Measurements from ENCODE around the gene NOL3. TPM values are rescaled to one million over a fixed set of nuclear protein-coding genes. Genes with fewer than 3 reads are reported as not detected.

Gene NOL3
- total RNA-seq, 1 experiment from 2014 or later = 68.0 TPM

DNA sequence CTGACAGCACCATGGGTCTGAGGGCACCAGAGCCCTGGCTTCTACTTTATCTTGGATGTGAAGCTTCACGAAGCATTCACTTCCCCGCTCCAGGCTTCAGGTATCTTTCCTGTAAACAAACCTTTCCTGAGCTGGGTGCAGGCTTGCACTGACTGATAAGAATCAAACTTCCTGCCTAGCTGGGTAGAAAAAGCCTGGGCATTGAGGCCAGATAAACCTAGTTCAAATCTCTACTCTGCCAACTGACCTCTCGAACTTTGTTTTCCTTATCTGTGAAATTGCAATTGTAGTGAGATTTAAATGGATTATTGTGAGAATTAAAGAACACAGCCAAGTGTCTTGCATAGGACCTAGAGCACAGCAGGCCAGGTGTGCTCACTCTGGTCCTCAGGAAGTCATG is 53.7 kb downstream of the NOL3 start:
- H3K79me2 ChIP-seq (ENCODE audit: low read depth) = peaks cover 16% of the 10 kb centered on the region
- no peak overlapping the region for H3K27ac ChIP-seq
- peaks cover 15% of the 10 kb centered on the region for H3K4me1 ChIP-seq (replicated peaks; ENCODE audit: insufficient read depth)
- no peaks in the 10 kb centered on the region for H3K9me2 ChIP-seq (ENCODE audit: insufficient read depth)
- DNase-seq = no peak
- TF ChIP-seq, protein P1, sequence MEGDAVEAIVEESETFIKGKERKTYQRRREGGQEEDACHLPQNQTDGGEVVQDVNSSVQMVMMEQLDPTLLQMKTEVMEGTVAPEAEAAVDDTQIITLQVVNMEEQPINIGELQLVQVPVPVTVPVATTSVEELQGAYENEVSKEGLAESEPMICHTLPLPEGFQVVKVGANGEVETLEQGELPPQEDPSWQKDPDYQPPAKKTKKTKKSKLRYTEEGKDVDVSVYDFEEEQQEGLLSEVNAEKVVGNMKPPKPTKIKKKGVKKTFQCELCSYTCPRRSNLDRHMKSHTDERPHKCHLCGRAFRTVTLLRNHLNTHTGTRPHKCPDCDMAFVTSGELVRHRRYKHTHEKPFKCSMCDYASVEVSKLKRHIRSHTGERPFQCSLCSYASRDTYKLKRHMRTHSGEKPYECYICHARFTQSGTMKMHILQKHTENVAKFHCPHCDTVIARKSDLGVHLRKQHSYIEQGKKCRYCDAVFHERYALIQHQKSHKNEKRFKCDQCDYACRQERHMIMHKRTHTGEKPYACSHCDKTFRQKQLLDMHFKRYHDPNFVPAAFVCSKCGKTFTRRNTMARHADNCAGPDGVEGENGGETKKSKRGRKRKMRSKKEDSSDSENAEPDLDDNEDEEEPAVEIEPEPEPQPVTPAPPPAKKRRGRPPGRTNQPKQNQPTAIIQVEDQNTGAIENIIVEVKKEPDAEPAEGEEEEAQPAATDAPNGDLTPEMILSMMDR (conservative IDR thresholded peaks at IDR 0.05) = no peak
- TF ChIP-seq EZH2 (IDR thresholded peaks at IDR 0.05; ENCODE audit: low read depth) = no peak
- H3K4me3 ChIP-seq = no peak overlapping the region
- no peaks in the 10 kb centered on the region for H3K9me3 ChIP-seq (ENCODE audit: insufficient read depth, low read depth)
- BruUV-seq (replicated peaks) = no TSS peak
- no peak overlapping the region for H3K4me2 ChIP-seq
- CTCF ChIA-PET = no interaction called here
- no peak overlapping the region for H2AFZ ChIP-seq
- POLR2A ChIA-PET (ENCODE audit: unreplicated experiment) = interaction anchor here (0.7 kb wide), 1 partner anchor 15 kb away, joined by 3 read pairs; no protein-coding TSS in a partner anchor
- H3F3A ChIP-seq (ENCODE audit: insufficient read depth, low read depth) = peaks cover 13% of the 10 kb centered on the region; the same call in 1 of the 2 replicates
- no peaks in the 10 kb centered on the region for H3K36me3 ChIP-seq (ENCODE audit: low read depth)
- no peaks in the 10 kb centered on the region for H3K27me3 ChIP-seq (ENCODE audit: insufficient read depth, low read depth)
- no peaks in the 10 kb centered on the region for H4K20me1 ChIP-seq (ENCODE audit: insufficient read depth)
- intact Hi-C loops (cut with micrococcal nuclease; ENCODE audit: unreplicated experiment) = no loop called here

Small RNAs within 50 kb of the gene (microRNA-seq; reads per million reads assigned to microRNA genes)
- 65.3 reads per million, percentile 46 among the genes with 10 or more reads in this experiment for gene MIR328 (ENCODE audit: borderline number of aligned reads, borderline replicate concordance)

Other genes with a start within 250 kb of the NOL3 start
- gene RRAD, start 245.0 kb upstream of the NOL3 start, total RNA-seq (2021) = 0.24 TPM in 1 of 2 replicates, not detected in the other
- gene CIAO2B, start 236.1 kb upstream of the NOL3 start, total RNA-seq (2021) = 81.7 and 87.1 TPM in 2 replicates
- 32.8 and 35.1 TPM in 2 replicates for gene CES2, start 235.0 kb upstream of the NOL3 start, total RNA-seq (2021)
- 9.1 and 10.1 TPM in 2 replicates for gene CES3, start 209.3 kb upstream of the NOL3 start, total RNA-seq (2021)
- gene CES4A, start 181.9 kb upstream of the NOL3 start, total RNA-seq (2021) = 2.5 and 3.1 TPM in 2 replicates
- 58.7 and 63.3 TPM in 2 replicates for gene CBFB, start 141.4 kb upstream of the NOL3 start, total RNA-seq (2021)
- gene PHAF1, start 60.6 kb upstream of the NOL3 start, total RNA-seq (2021) = 19.5 and 21.1 TPM in 2 replicates
- gene B3GNT9, start 19.5 kb upstream of the NOL3 start, total RNA-seq (2021) = 4.0 and 4.2 TPM in 2 replicates
- 38.0 and 50.3 TPM in 2 replicates for gene TRADD, start 10.6 kb upstream of the NOL3 start, total RNA-seq (2021)
- gene FBXL8, start 10.6 kb upstream of the NOL3 start, total RNA-seq (2021) = 53.2 and 54.4 TPM in 2 replicates
- gene HSF4, start 5.8 kb upstream of the NOL3 start, total RNA-seq (2021) = 96.9 and 100 TPM in 2 replicates
- 21.7 and 24.6 TPM in 2 replicates for gene MATCAP1, start 13.4 kb downstream of the NOL3 start, total RNA-seq (2021)
- gene EXOC3L1, start 19.6 kb downstream of the NOL3 start, total RNA-seq (2021) = 0.35 TPM in 1 of 2 replicates, not detected in the other
- 78.4 and 82.5 TPM in 2 replicates for gene E2F4, start 21.6 kb downstream of the NOL3 start, total RNA-seq (2021)
- 32.4 and 51.1 TPM in 2 replicates for gene ELMO3, start 28.6 kb downstream of the NOL3 start, total RNA-seq (2021)
- 39.5 and 42.0 TPM in 2 replicates for gene TMEM208, start 56.6 kb downstream of the NOL3 start, total RNA-seq (2021)
- gene FHOD1, start 76.9 kb downstream of the NOL3 start, total RNA-seq (2021) = 58.2 and 60.0 TPM in 2 replicates
- gene SLC9A5, start 78.4 kb downstream of the NOL3 start, total RNA-seq (2021) = 5.2 and 6.9 TPM in 2 replicates
- gene PLEKHG4, start 109.0 kb downstream of the NOL3 start, total RNA-seq (2021) = 14.0 and 17.3 TPM in 2 replicates
- gene KCTD19, start 156.2 kb downstream of the NOL3 start, total RNA-seq (2021) = 0.35 TPM in 1 of 2 replicates, not detected in the other
- gene LRRC36, start 156.3 kb downstream of the NOL3 start, total RNA-seq (2021) = not detected in 2 replicates
- gene TPPP3, start 223.0 kb downstream of the NOL3 start, total RNA-seq (2021) = 3.1 and 4.5 TPM in 2 replicates
- 12.8 and 14.9 TPM in 2 replicates for gene ZDHHC1, start 245.9 kb downstream of the NOL3 start, total RNA-seq (2021)

Data from PC-9 (cell line).